ENCODE data around the gene TCF25. TPM values are rescaled to one million over a fixed set of nuclear protein-coding genes. Genes with fewer than 3 reads are reported as not detected.
"Not testable (repeated sequence)": the region's sequence is repeated elsewhere in the genome, so short reads cannot be mapped to it uniquely, and the experiment has no call there.

Gene TCF25
- total RNA-seq, 2 experiments from 2014 or later: 126 to 127 TPM

GRCh38 chr16:89923640-89924296 is 50.4 kb downstream of the TCF25 start:
- Mint-ChIP-seq H3K27me3 (peaks cover 77% of the 10 kb centered on the region), H3K36me3 (no peaks in the 10 kb centered on the region)

DNA sequence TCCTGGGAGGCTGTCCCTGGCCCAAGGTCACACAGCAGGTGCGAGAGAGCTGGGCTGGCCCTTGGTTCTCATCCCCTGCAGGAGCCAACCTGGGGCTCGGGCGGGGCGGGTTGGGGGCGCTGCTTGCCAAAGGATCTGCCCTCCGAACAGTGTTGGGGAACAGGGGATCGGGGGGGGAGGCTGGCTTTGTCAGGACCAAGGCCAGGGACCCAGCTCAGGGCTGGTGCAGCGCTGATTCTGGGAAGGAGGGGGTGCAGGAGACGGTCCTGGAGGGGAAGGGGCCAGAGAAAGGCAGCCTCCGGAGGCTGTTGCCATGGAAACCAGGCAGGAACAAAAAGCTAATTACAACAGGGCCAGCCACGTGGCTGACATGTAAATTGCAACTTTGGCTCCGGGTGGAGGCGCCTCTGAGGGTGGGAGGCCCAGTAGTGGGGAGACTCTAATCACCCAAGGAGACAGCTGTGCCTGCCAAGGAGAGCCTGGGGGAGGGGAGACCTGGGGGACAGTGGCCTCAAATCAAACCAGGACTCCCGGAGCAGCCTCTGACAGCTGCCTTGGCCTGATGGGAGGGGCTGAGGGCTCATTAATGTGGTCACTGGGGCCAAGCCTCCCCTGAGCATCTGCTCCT is 51.0 kb downstream of the TCF25 start:
- no peak for DNase-seq
- H3K27ac Mint-ChIP-seq: no peak overlapping the region
- H3K27me3 Mint-ChIP-seq: peaks cover 70% of the 10 kb centered on the region
- no peak overlapping the region for H3K4me3 Mint-ChIP-seq
- peaks cover 26% of the 10 kb centered on the region for H3K4me1 Mint-ChIP-seq
- no peaks in the 10 kb centered on the region for H3K36me3 Mint-ChIP-seq
- no peaks in the 10 kb centered on the region for H3K9me3 Mint-ChIP-seq

More at GRCh38 chr16:89923640-89924296, 50.4 kb downstream of the TCF25 start:
- DNase-seq: no peak
- Mint-ChIP-seq H3K9me3 (no peaks in the 10 kb centered on the region), H3K27ac (no peak overlapping the region), H3K4me3 (no peak overlapping the region), H3K4me1 (peaks cover 27% of the 10 kb centered on the region)

GRCh38 chr16:89924925-89925307 is 51.5 kb downstream of the TCF25 start:
- Mint-ChIP-seq H3K27ac (no peak overlapping the region), H3K4me1 (peaks cover 25% of the 10 kb centered on the region), H3K36me3 (peaks cover under 1% of the 10 kb centered on the region), H3K9me3 (no peaks in the 10 kb centered on the region), H3K27me3 (peaks cover 68% of the 10 kb centered on the region), H3K4me3 (no peak overlapping the region)
- no peak for DNase-seq

- Mint-ChIP-seq H3K4me3 (no peak overlapping the region), H3K27ac (no peak overlapping the region)
Observed at GRCh38 chr16:89925596-89926079, 52.2 kb downstream of the TCF25 start.

DNA sequence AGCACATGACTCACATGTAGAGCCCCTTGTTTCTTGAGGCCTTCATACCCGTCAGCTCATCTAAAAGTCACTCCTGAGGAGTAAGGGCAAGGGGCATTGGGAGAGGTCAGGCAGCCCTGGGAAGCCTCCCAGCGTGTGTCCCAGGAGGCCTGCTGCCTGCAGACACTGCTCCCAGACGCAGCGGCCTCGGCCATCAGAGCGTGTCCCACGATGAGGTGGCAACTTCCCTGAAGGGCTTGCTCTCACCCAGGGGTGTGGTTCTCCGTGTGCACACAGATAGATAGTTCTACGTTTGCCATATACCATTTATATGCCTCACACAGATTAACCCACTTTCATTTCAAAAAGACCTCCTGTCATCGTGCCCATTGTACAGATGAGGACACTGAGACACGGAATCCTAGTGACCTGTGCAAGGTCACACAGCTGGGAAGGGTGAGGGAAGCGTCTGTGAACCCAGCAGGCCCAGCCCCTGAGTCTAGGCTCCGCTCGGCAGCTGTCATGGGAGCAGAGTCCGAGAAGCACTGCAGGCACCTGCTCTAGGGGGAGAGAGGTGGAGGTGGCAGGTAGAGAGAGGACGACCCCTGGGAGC is 58.0 kb downstream of the TCF25 start:
- H3K36me3 Mint-ChIP-seq: peaks cover 1% of the 10 kb centered on the region
- H3K4me3 Mint-ChIP-seq: no peak overlapping the region
- H3K4me1 Mint-ChIP-seq: no peaks in the 10 kb centered on the region
- H3K9me3 Mint-ChIP-seq: no peaks in the 10 kb centered on the region
- no peak overlapping the region for H3K27ac Mint-ChIP-seq
- peaks cover 31% of the 10 kb centered on the region for H3K27me3 Mint-ChIP-seq
- no peak for DNase-seq

More at GRCh38 chr16:89925596-89926079, 52.2 kb downstream of the TCF25 start:
- H3K27me3 Mint-ChIP-seq: peaks cover 63% of the 10 kb centered on the region
- H3K36me3 Mint-ChIP-seq: peaks cover 1% of the 10 kb centered on the region
- no peak for DNase-seq
- no peaks in the 10 kb centered on the region for H3K9me3 Mint-ChIP-seq
- H3K4me1 Mint-ChIP-seq: peaks cover 22% of the 10 kb centered on the region

- no peak for DNase-seq
- Mint-ChIP-seq H3K36me3 (peaks cover 1% of the 10 kb centered on the region), H3K4me1 (no peaks in the 10 kb centered on the region), H3K27ac (no peak overlapping the region), H3K27me3 (peaks cover 26% of the 10 kb centered on the region), H3K4me3 (no peak overlapping the region), H3K9me3 (no peaks in the 10 kb centered on the region)
Observed at GRCh38 chr16:89931964-89932363, 58.6 kb downstream of the TCF25 start.

DNA sequence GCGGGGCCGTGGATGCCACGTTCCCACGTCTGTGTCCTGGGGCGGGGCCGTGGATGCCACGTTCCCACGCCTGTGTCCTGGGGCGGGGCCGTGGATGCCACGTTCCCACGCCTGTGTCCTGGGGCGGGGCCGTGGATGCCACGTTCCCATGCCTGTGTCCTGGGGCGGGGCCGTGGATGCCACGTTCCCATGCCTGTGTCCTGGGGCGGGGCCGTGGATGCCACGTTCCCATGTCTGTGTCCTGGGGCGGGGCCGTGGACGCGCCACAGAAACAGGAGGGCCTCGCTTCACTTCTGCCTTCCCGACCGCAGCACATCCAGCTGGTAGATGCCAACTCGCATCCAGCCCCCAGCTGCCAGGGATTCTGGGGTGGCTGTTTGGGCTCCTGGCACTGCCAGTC is 60.6 kb downstream of the TCF25 start:
- not testable (repeated sequence) for H3K27ac Mint-ChIP-seq, H3K9me3 Mint-ChIP-seq, H3K4me1 Mint-ChIP-seq, H3K36me3 Mint-ChIP-seq, H3K4me3 Mint-ChIP-seq, DNase-seq
- peaks cover 14% of the 10 kb centered on the region for H3K27me3 Mint-ChIP-seq

DNA sequence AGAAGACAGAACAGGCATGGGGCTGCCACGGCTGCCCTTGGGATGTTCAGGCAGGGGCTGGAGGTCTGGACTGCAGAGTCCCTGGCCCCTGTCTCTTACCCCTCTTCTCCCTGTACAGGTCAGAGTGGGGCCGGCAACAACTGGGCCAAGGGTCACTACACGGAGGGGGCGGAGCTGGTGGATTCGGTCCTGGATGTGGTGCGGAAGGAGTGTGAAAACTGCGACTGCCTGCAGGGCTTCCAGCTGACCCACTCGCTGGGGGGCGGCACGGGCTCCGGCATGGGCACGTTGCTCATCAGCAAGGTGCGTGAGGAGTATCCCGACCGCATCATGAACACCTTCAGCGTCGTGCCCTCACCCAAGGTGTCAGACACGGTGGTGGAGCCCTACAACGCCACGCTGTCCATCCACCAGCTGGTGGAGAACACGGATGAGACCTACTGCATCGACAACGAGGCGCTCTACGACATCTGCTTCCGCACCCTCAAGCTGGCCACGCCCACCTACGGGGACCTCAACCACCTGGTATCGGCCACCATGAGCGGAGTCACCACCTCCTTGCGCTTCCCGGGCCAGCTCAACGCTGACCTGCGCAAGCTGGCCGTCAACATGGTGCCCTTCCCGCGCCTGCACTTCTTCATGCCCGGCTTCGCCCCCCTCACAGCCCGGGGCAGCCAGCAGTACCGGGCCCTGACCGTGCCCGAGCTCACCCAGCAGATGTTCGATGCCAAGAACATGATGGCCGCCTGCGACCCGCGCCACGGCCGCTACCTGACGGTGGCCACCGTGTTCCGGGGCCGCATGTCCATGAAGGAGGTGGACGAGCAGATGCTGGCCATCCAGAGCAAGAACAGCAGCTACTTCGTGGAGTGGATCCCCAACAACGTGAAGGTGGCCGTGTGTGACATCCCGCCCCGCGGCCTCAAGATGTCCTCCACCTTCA is 61.5 kb downstream of the TCF25 start:
- no peak overlapping the region for H3K4me3 Mint-ChIP-seq
- H3K4me1 Mint-ChIP-seq: no peaks in the 10 kb centered on the region
- H3K27ac Mint-ChIP-seq: no peak overlapping the region
- peaks cover 12% of the 10 kb centered on the region for H3K27me3 Mint-ChIP-seq
- peaks cover 1% of the 10 kb centered on the region for H3K36me3 Mint-ChIP-seq
- no peaks in the 10 kb centered on the region for H3K9me3 Mint-ChIP-seq
- no peak for DNase-seq

DNA sequence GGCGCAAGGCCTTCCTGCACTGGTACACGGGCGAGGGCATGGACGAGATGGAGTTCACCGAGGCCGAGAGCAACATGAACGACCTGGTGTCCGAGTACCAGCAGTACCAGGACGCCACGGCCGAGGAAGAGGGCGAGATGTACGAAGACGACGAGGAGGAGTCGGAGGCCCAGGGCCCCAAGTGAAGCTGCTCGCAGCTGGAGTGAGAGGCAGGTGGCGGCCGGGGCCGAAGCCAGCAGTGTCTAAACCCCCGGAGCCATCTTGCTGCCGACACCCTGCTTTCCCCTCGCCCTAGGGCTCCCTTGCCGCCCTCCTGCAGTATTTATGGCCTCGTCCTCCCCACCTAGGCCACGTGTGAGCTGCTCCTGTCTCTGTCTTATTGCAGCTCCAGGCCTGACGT is 62.2 kb downstream of the TCF25 start:
- not testable (repeated sequence) for H3K27ac Mint-ChIP-seq, H3K27me3 Mint-ChIP-seq, H3K36me3 Mint-ChIP-seq

DNA sequence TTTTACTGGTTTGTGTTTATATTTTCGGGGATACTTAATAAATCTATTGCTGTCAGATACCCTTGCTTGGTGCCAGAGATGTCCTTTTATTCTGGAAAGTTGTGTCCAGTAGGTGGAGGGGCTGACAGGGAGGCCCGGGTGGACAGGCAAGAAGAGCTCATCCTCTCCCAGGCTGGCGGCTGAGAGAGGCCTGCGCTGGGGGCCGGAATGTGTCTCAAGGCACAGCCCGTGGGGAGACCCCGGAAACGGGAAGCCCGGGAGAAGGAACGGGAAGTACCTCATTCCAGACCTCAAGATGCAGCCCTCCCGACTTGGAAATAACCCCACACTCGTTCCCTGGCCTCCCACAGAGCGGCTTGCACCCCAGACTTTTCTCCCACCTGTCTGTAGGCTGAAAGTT is 62.6 kb downstream of the TCF25 start:
- Mint-ChIP-seq H3K9me3 (no peaks in the 10 kb centered on the region), H3K4me3 (no peak overlapping the region), H3K4me1 (no peaks in the 10 kb centered on the region), H3K36me3 (no peaks in the 10 kb centered on the region), H3K27ac (no peak overlapping the region), H3K27me3 (peaks cover 6% of the 10 kb centered on the region)
- DNase-seq: no peak

More for the DNA sequence above, 62.2 kb downstream of the TCF25 start:
- not testable (repeated sequence) for H3K4me3 Mint-ChIP-seq, H3K4me1 Mint-ChIP-seq, H3K9me3 Mint-ChIP-seq, DNase-seq

GRCh38 chr16:89936508-89936907 is 63.1 kb downstream of the TCF25 start:
- no peak for DNase-seq
- Mint-ChIP-seq H3K4me3 (no peak overlapping the region), H3K27me3 (peaks cover 3% of the 10 kb centered on the region), H3K9me3 (no peaks in the 10 kb centered on the region), H3K27ac (no peak overlapping the region), H3K4me1 (no peaks in the 10 kb centered on the region), H3K36me3 (no peaks in the 10 kb centered on the region)

GRCh38 chr16:89936981-89937380 is 63.6 kb downstream of the TCF25 start:
- DNase-seq: no peak
- Mint-ChIP-seq H3K4me1 (no peaks in the 10 kb centered on the region), H3K27me3 (peaks cover 4% of the 10 kb centered on the region), H3K9me3 (no peaks in the 10 kb centered on the region), H3K27ac (no peak overlapping the region), H3K36me3 (no peaks in the 10 kb centered on the region), H3K4me3 (no peak overlapping the region)

- Mint-ChIP-seq H3K4me1 (no peaks in the 10 kb centered on the region), H3K9me3 (no peaks in the 10 kb centered on the region), H3K27me3 (peaks cover 4% of the 10 kb centered on the region), H3K36me3 (no peaks in the 10 kb centered on the region), H3K27ac (no peak overlapping the region), H3K4me3 (no peak overlapping the region)
- DNase-seq: no peak
Observed at GRCh38 chr16:89938175-89938885, 64.9 kb downstream of the TCF25 start.

DNA sequence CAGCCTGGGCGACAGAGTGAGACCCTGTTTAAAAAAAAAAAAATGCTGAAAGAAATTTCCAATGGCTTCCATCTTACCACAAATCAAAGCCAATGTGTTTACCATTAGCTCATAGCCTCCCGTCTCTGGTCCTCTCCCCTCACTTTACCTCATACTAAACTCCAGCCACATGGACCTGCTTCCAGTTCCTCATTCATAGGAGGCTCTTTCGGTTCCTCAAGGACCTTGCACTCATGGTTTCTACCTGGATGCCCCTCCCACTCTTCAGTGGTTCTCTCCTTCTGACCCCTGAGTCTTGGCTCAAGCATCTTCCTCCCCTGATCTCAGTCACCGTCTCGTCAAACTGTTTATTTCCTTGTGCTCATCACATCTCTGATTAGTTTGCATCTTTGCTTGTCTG is 71.4 kb downstream of the TCF25 start:
- H3K9me3 Mint-ChIP-seq: no peaks in the 10 kb centered on the region
- no peaks in the 10 kb centered on the region for H3K4me1 Mint-ChIP-seq
- no peak overlapping the region for H3K4me3 Mint-ChIP-seq
- H3K27ac Mint-ChIP-seq: no peak overlapping the region
- no peak for DNase-seq
- peaks cover 30% of the 10 kb centered on the region for H3K27me3 Mint-ChIP-seq
- H3K36me3 Mint-ChIP-seq: no peaks in the 10 kb centered on the region

All from activated naive CD8-positive, alpha-beta T cell treated with anti-CD3 and anti-CD28 coated beads for 36 hours (primary cell).